Karpas-422 (cell line): ENCODE measurements around the gene PVALEF. TPM values are rescaled to one million over a fixed set of nuclear protein-coding genes. Genes with fewer than 3 reads are reported as not detected.

ENCODE experiments used
- DNase-seq: peaks from one replicate; pipeline ENCODE4 v3.0.0-alpha.2; 2015
- H2AFZ ChIP-seq: fragments of 200-600 bp; sonication (generic); 2 replicates; pipeline ENCODE4 v1.6.1; 2014; ENCODE audit warnings: antibody characterized with exemption, low read length, mixed read lengths
- H3K27ac ChIP-seq: fragments of 200-600 bp; sonication (generic); 2 replicates; pipeline ENCODE4 v1.5.1; 2014; ENCODE audit warnings: mild to moderate bottlenecking, low read length, moderate library complexity
- H3K27me3 ChIP-seq: fragments of 200-600 bp; sonication (generic); 2 replicates; pipeline ENCODE4 v1.6.1; 2014; ENCODE audit warnings: low read length, mixed read lengths
- H3K36me3 ChIP-seq: fragments of 200-600 bp; sonication (generic); 2 replicates; pipeline ENCODE4 v1.6.1; 2014; ENCODE audit warnings: low read length, mixed read lengths; ENCODE audit not compliant: insufficient read depth
- H3K4me1 ChIP-seq: fragments of 200-600 bp; sonication (generic); 2 replicates; pipeline ENCODE4 v1.6.1; 2014; ENCODE audit warnings: mild to moderate bottlenecking, low read length, mixed read lengths
- H3K4me2 ChIP-seq: fragments of 200-600 bp; sonication (generic); 2 replicates; pipeline ENCODE4 v1.6.1; 2014; ENCODE audit warnings: low read length, low read depth, mild to moderate bottlenecking; ENCODE audit not compliant: poor library complexity, severe bottlenecking
- H3K4me3 ChIP-seq: fragments of 200-600 bp; sonication (generic); 2 replicates; pipeline ENCODE4 v1.5.1; 2014; ENCODE audit warnings: mild to moderate bottlenecking, antibody characterized with exemption, low read length, mixed read lengths
- H3K79me2 ChIP-seq: fragments of 200-600 bp; sonication (generic); 2 replicates; pipeline ENCODE4 v1.6.1; 2014; ENCODE audit warnings: mild to moderate bottlenecking, low read length, mixed read lengths
- H3K9ac ChIP-seq: fragments of 200-600 bp; sonication (generic); 2 replicates; pipeline ENCODE4 v1.6.0; 2014; ENCODE audit warnings: low read length
- H3K9me2 ChIP-seq: fragments of 200-600 bp; sonication (generic), shearing (Covaris generic); replicated peaks from 2 replicates; pipeline ENCODE4 v1.6.0; 2014; ENCODE audit warnings: mild to moderate bottlenecking, low read length, moderate library complexity; ENCODE audit not compliant: insufficient read depth
- H3K9me3 ChIP-seq: fragments of 300-700, 200-600 bp; sonication (generic); 2 replicates; pipeline ENCODE4 v1.6.1; 2014; ENCODE audit warnings: low read length, mixed read lengths
- H4K20me1 ChIP-seq: fragments of 200-600 bp; sonication (generic); 2 replicates; pipeline ENCODE4 v1.6.1; 2014; ENCODE audit warnings: mild to moderate bottlenecking, antibody characterized with exemption, low read length, low read depth; ENCODE audit not compliant: insufficient read depth
- total RNA-seq: library from RNA; depleted of rRNA; stranded (reverse); fragments of >200 nt; shearing (Covaris generic); gene quantifications from 2 replicates; pipeline ENCODE4 v1.2.3, GENCODE V29; 2014; ENCODE audit warnings: low replicate concordance

PVALEF gene
- total RNA-seq, 1 experiment from 2014 or later = not detected

DNA sequence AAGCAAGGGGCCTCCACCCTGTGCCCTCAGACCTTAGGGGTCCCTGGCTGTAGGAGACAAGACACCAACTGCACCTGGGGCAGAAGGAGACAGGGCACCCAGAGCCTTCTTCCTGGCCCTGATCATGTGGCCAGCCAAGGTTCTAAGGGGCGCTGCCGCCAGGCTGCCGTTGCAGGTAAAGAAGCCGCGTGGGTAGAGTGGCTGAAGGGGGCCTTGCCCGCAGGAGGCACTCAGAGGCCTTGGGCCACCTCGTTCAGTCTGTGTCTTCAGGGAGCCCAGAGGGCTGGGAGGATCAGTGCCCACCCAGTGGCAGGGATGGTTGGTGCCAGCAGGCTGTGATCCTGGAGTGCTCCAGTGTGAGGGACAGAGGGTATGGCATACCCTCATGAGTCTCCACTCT is 2.3 kb downstream of the PVALEF start:
- no peak overlapping the region for H3K9ac ChIP-seq
- no peak overlapping the region for H3K4me2 ChIP-seq
- no peak overlapping the region for H3K4me3 ChIP-seq
- H3K27ac ChIP-seq = no peak overlapping the region
- H3K9me2 ChIP-seq = no peaks in the 10 kb centered on the region
- no peaks in the 10 kb centered on the region for H3K9me3 ChIP-seq
- no peak for DNase-seq
- no peaks in the 10 kb centered on the region for H3K36me3 ChIP-seq
- no peak overlapping the region for H2AFZ ChIP-seq
- no peaks in the 10 kb centered on the region for H3K27me3 ChIP-seq
- H3K79me2 ChIP-seq = no peaks in the 10 kb centered on the region
- no peaks in the 10 kb centered on the region for H3K4me1 ChIP-seq
- no peaks in the 10 kb centered on the region for H4K20me1 ChIP-seq

DNA sequence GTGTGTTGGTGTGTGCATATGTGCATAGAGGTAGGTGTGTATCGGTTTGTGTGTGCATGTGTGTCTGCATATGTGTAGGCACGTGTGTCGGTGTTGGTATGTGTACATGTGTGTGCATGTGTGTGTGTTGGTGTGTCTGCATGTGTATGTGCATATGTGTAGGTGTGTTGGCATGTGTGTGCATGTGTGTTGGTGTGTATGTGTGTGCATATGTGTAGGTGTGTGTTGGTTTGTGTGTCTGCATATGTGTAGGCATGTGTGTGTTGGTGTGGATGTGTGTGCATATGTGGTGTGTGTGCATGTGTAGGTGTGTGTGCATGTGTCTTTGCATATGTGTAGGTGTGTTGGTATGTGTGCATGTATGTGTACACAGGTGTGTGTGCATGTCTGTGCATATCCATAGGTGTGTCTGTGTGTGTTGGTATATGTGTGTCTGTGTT is 4.6 kb downstream of the PVALEF start:
- Histone ChIP-seq H4K20me1 (no peaks in the 10 kb centered on the region), H3K79me2 (no peaks in the 10 kb centered on the region), H3K9me2 (no peaks in the 10 kb centered on the region), H3K9ac (no peak overlapping the region), H3K4me1 (no peaks in the 10 kb centered on the region), H3K4me3 (no peak overlapping the region), H3K27me3 (no peaks in the 10 kb centered on the region), H3K4me2 (no peak overlapping the region), H3K36me3 (no peaks in the 10 kb centered on the region), H3K27ac (no peak overlapping the region), H3K9me3 (no peaks in the 10 kb centered on the region), H2AFZ (no peak overlapping the region)
- no peak for DNase-seq

- no peaks in the 10 kb centered on the region for H3K27me3 ChIP-seq
- H3K36me3 ChIP-seq = no peaks in the 10 kb centered on the region
- no peak overlapping the region for H2AFZ ChIP-seq
- no peaks in the 10 kb centered on the region for H3K79me2 ChIP-seq
- H3K4me2 ChIP-seq = no peak overlapping the region
- H3K9me3 ChIP-seq = no peaks in the 10 kb centered on the region
- H3K9me2 ChIP-seq = no peaks in the 10 kb centered on the region
- H3K4me1 ChIP-seq = no peaks in the 10 kb centered on the region
- no peak overlapping the region for H3K9ac ChIP-seq
- no peak overlapping the region for H3K27ac ChIP-seq
- no peak for DNase-seq
- no peaks in the 10 kb centered on the region for H4K20me1 ChIP-seq
- H3K4me3 ChIP-seq = no peak overlapping the region
Observed at GRCh38 chr17:81170727-81171494, 5.6 kb downstream of the PVALEF start.

DNA sequence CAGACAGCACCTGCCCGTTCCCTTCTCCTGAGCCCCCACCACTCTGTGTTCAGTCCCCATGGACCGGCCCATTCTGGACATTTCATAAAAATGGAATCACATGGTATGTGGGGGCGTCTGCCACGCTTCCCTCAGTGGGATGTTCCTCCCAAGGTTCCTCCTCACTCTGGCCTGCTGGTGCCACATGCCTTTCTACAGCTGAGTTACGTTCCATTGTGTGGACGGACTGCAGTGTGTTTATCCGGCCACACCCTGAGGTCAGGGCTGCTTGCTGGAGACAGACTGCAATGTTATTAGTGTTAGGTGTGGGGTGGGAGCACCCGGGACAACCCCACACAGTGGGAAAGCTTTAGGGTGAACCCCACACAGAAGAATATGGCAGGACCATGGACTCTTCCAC is 6.6 kb downstream of the PVALEF start:
- no peak overlapping the region for H3K9ac ChIP-seq
- H3K9me3 ChIP-seq = no peaks in the 10 kb centered on the region
- H2AFZ ChIP-seq = no peak overlapping the region
- no peaks in the 10 kb centered on the region for H3K9me2 ChIP-seq
- no peak overlapping the region for H3K27ac ChIP-seq
- no peaks in the 10 kb centered on the region for H3K27me3 ChIP-seq
- no peak overlapping the region for H3K4me3 ChIP-seq
- no peak for DNase-seq
- H3K4me1 ChIP-seq = no peaks in the 10 kb centered on the region
- H3K36me3 ChIP-seq = no peaks in the 10 kb centered on the region
- no peak overlapping the region for H3K4me2 ChIP-seq
- H4K20me1 ChIP-seq = no peaks in the 10 kb centered on the region
- no peaks in the 10 kb centered on the region for H3K79me2 ChIP-seq

- DNase-seq = no peak
- no peaks in the 10 kb centered on the region for H3K4me1 ChIP-seq
- H3K9ac ChIP-seq = no peak overlapping the region
- no peaks in the 10 kb centered on the region for H3K36me3 ChIP-seq
- H3K4me3 ChIP-seq = no peak overlapping the region
- no peaks in the 10 kb centered on the region for H3K79me2 ChIP-seq
- H3K9me2 ChIP-seq = no peaks in the 10 kb centered on the region
- no peak overlapping the region for H3K4me2 ChIP-seq
- no peaks in the 10 kb centered on the region for H3K27me3 ChIP-seq
- no peak overlapping the region for H3K27ac ChIP-seq
- no peaks in the 10 kb centered on the region for H3K9me3 ChIP-seq
- H4K20me1 ChIP-seq = no peaks in the 10 kb centered on the region
- H2AFZ ChIP-seq = no peak overlapping the region
Observed at GRCh38 chr17:81173052-81173761, 7.9 kb downstream of the PVALEF start.

- no peak overlapping the region for H3K4me2 ChIP-seq
- no peak overlapping the region for H2AFZ ChIP-seq
- no peak for DNase-seq
- H3K9ac ChIP-seq = no peak overlapping the region
- H3K27me3 ChIP-seq = no peaks in the 10 kb centered on the region
- H3K79me2 ChIP-seq = no peaks in the 10 kb centered on the region
- H3K9me3 ChIP-seq = no peaks in the 10 kb centered on the region
- no peak overlapping the region for H3K27ac ChIP-seq
- no peaks in the 10 kb centered on the region; the same call in 1 of the 2 replicates for H3K4me1 ChIP-seq
- no peaks in the 10 kb centered on the region for H3K9me2 ChIP-seq
- no peak overlapping the region for H3K4me3 ChIP-seq
- no peaks in the 10 kb centered on the region for H3K36me3 ChIP-seq
- H4K20me1 ChIP-seq = no peaks in the 10 kb centered on the region
Observed at GRCh38 chr17:81173762-81174155, 8.5 kb downstream of the PVALEF start.

DNA sequence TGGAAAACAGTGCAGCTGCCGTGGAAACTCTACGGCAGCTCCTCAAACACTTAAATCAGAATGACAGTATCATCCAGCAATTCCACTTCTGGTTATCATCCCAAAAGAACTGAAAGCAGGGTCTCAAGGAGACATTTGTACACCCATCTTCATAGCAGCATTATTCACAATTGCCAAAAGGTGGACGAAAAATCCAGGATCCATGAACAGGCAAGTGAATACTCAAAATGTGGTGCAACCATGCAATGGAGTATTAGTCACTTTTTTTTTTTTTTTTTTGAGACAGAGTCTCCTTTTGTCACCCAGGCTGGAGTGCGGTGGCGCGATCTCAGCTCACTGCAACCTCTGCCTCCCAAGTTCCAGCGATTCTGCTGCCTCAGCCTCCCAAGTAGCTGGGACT is 11.4 kb downstream of the PVALEF start:
- H3K4me2 ChIP-seq = no peak overlapping the region
- H3K9ac ChIP-seq = no peak overlapping the region
- H4K20me1 ChIP-seq = no peaks in the 10 kb centered on the region
- no peaks in the 10 kb centered on the region for H3K79me2 ChIP-seq
- H2AFZ ChIP-seq = no peak overlapping the region
- peaks cover 8% of the 10 kb centered on the region for H3K4me1 ChIP-seq
- no peak for DNase-seq
- no peak overlapping the region for H3K27ac ChIP-seq
- H3K27me3 ChIP-seq = no peaks in the 10 kb centered on the region
- H3K9me2 ChIP-seq = no peaks in the 10 kb centered on the region
- no peak overlapping the region for H3K4me3 ChIP-seq
- no peaks in the 10 kb centered on the region for H3K36me3 ChIP-seq
- H3K9me3 ChIP-seq = no peaks in the 10 kb centered on the region

DNA sequence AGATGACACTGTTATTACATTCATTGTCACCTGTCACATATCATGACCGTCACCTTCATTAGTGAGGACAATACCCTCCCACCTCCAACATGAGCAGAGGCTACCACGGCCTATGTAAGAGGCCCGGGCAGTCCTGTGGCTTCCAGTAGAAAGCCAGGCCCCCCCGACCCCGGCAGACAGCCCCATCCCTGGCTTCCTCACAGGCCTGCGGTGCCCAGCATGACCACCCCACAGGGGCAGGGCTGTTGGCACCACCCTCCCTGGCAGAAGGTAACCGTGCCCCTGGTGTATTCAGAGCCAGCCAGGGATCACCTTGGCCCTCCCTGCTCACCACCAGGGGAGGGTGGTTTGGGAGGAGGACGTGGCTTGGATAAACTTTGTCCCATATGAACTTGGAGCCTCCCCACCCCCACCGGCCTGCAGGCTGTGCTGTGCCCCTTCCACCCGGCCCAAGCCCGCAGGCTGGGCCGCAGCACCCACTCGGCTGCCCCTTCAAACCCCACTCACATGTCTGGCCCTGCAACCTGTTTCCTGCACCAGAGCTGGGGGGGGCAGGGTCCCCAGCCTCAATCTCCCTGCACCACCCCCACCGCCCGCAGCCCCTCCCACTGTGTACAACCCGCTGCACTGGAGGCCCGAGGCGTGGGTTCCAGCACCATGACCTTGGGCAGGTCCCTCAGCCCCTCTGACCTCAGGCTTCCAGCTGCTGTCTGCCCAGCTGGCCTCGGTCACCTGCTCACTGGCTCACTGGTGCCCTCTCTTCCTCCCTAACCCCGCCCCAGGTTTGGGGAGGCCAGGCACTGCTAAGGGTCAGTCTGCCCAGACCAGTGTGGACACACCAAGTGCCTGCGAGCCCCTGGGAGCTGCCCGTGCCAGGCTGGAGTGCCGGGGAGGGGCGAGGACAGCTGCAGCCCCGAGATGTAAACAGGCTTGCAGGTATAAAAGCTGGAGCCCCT is 13.1 kb downstream of the PVALEF start:
- Histone ChIP-seq H3K4me2 (no peak overlapping the region), H3K4me1 (peaks cover 8% of the 10 kb centered on the region), H3K9ac (no peak overlapping the region), H2AFZ (no peak overlapping the region), H3K4me3 (no peak overlapping the region), H3K27ac (no peak overlapping the region), H3K9me3 (no peaks in the 10 kb centered on the region), H3K36me3 (no peaks in the 10 kb centered on the region), H3K27me3 (no peaks in the 10 kb centered on the region), H3K79me2 (no peaks in the 10 kb centered on the region), H3K9me2 (no peaks in the 10 kb centered on the region), H4K20me1 (no peaks in the 10 kb centered on the region)
- DNase-seq = no peak
